ENCODE data around the gene TMEM208.
A peak's percentile ranks its signal among the peaks of the same experiment; 100 is the strongest.

DNA sequence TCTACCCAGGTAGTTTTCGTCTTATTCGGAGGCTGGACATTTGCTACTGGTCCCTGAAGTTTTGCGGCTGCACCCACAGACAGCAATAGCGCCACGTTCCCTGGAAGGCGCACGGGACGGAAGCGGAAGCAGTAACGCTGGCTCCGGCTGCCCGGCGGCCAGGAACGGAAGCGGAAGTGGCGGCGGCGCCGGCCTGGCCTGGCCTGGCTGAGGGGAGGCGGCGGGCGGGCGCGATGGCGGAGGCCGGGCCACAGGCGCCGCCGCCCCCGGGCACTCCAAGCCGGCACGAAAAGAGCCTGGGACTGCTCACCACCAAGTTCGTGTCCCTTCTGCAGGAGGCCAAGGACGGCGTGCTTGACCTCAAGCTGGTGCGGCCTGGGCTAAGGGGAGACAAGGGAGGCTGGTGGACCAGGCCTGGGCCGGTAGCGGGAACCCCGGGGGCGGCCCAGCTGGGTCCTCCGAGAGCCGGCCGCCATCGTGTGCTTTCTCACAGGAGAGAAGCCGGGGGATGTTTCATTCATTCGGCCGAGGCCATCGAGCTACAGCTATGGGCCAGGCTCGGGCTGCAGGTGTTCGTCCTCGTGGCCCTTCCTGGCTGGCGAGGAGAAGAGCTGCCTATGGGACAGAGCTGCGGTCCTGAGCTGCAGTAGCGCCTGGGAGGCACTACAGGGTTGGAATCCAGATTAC, 34.8 kb upstream of the TMEM208 start, which contains the start of gene E2F4:
- TF ChIP-seq POLR2A (IDR thresholded peaks at IDR 0.05): peak; percentile 81 to 88
- TF ChIP-seq, protein P1, sequence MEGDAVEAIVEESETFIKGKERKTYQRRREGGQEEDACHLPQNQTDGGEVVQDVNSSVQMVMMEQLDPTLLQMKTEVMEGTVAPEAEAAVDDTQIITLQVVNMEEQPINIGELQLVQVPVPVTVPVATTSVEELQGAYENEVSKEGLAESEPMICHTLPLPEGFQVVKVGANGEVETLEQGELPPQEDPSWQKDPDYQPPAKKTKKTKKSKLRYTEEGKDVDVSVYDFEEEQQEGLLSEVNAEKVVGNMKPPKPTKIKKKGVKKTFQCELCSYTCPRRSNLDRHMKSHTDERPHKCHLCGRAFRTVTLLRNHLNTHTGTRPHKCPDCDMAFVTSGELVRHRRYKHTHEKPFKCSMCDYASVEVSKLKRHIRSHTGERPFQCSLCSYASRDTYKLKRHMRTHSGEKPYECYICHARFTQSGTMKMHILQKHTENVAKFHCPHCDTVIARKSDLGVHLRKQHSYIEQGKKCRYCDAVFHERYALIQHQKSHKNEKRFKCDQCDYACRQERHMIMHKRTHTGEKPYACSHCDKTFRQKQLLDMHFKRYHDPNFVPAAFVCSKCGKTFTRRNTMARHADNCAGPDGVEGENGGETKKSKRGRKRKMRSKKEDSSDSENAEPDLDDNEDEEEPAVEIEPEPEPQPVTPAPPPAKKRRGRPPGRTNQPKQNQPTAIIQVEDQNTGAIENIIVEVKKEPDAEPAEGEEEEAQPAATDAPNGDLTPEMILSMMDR (IDR thresholded peaks at IDR 0.05 in 4 of 5, conservative IDR thresholded peaks at IDR 0.05 in 1 of 5): peak in 1 of 5 experiments; percentile 18

All from gastrocnemius medialis (tissue), 4 donors.